ENCODE measurements around the gene MTMR11. TPM values are rescaled to one million over a fixed set of nuclear protein-coding genes. Genes with fewer than 3 reads are reported as not detected.

MTMR11 gene, protein sequence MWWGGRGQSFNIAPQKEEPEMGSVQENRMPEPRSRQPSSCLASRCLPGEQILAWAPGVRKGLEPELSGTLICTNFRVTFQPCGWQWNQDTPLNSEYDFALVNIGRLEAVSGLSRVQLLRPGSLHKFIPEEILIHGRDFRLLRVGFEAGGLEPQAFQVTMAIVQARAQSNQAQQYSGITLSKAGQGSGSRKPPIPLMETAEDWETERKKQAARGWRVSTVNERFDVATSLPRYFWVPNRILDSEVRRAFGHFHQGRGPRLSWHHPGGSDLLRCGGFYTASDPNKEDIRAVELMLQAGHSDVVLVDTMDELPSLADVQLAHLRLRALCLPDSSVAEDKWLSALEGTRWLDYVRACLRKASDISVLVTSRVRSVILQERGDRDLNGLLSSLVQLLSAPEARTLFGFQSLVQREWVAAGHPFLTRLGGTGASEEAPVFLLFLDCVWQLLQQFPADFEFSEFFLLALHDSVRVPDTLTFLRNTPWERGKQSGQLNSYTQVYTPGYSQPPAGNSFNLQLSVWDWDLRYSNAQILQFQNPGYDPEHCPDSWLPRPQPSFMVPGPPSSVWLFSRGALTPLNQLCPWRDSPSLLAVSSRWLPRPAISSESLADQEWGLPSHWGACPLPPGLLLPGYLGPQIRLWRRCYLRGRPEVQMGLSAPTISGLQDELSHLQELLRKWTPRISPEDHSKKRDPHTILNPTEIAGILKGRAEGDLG
- total RNA-seq (2021; ENCODE audit: unreplicated experiment) (10.5 TPM), Bru-seq, nascent RNA (percentile 44 among the genes with signal in this experiment), BruChase-seq, experiment 1, labeled RNA remaining after a 6-hour chase (percentile 74 among the genes with signal in this experiment), BruChase-seq, experiment 2, labeled RNA remaining after a 2-hour chase (percentile 70 among the genes with signal in this experiment)
- polyA plus RNA-seq (2012): 11.6 and 12.3 TPM in 2 replicates
- long read RNA-seq, partial matches to known transcripts: 0 of 8 reads
- long read RNA-seq, other reads (novel, unspliced or antisense): 6 of 8 reads

GRCh38 chr1:149936170-149936991 is at the start of gene MTMR11:
TSS of gene MTMR11 (minus strand) at chr1:149936879. CDS start at chr1:149936647, 232 bp downstream.
- Histone ChIP-seq H3K79me2 (ENCODE audit: insufficient read depth, low read length) (no peaks in the 10 kb centered on the region), H2AFZ (ENCODE audit: low read depth, low read length, poor library complexity, severe bottlenecking) (peak within 1 kb of the TSS; percentile 15), H4K20me1 (ENCODE audit: insufficient read depth) (no peaks in the 10 kb centered on the region), H3K9me2 (ENCODE audit: insufficient read depth) (no peaks in the 10 kb centered on the region), H3K27ac (ENCODE audit: low read depth, low read length) (peak within 1 kb of the TSS; percentile 89), H3K4me3 (replicated peaks in 1 of 2; ENCODE audit: low read depth in 1 of 2, low read length in 2 of 2) (peak within 1 kb of the TSS; percentile 64 to 66), H3K9ac (ENCODE audit: low read length) (peak within 1 kb of the TSS; percentile 67), H3K36me3 (ENCODE audit: control insufficient read depth in 1 of 2, insufficient read depth in 2 of 2, low read length in 2 of 2) (no peaks in the 10 kb centered on the region), H3K4me2 (ENCODE audit: low read length) (peak within 1 kb of the TSS; percentile 90), H3K27me3 (ENCODE audit: insufficient read depth, low read length) (no peaks in the 10 kb centered on the region), H3K9me3 (ENCODE audit: control insufficient read depth in 1 of 2, insufficient read depth in 1 of 2, low read depth in 1 of 2, low read length in 2 of 2) (no peaks in the 10 kb centered on the region), H3K4me1 (ENCODE audit: control insufficient read depth in 1 of 2, insufficient read depth in 2 of 2, low read length in 2 of 2) (peaks cover 39 to 63% of the 10 kb centered on the region in 2 experiments)
- ChIA-PET POLR2A (interaction anchor here (0.7 to 4.2 kb wide), 3 partner anchors 8 to 49 kb away, joined by 4 to 43 read pairs (median 23); a partner anchor contains a TSS), RAD21 (ENCODE audit: low non-redundant PET in 1 of 2, low total read pairs in 2 of 2, uncharacterized antibody in 2 of 2, unreplicated experiment in 2 of 2) (no interaction called here), CTCF (interaction anchor here (1.7 kb wide), 1 partner anchor 250 kb away, joined by 8 read pairs; no protein-coding TSS in a partner anchor)
- intact Hi-C loops (cut with micrococcal nuclease): loop anchor here (5.0 kb wide), 1 partner anchor 76 kb away; the partner anchor contains the start of gene OTUD7B
- DNase-seq (ENCODE audit: low read depth, low spot score): no peak
- no TSS peak for BruUV-seq (replicated peaks)
- TF ChIP-seq ATF3 (IDR thresholded peaks at IDR 0.05) (no peak), RAD21 (IDR thresholded peaks at IDR 0.05; ENCODE audit: low read depth) (no peak), EZH2phosphoT487 (IDR thresholded peaks at IDR 0.05; ENCODE audit: borderline replicate concordance) (no peak), CBX3 (IDR thresholded peaks at IDR 0.05; ENCODE audit: low read depth) (no peak), JUND (IDR thresholded peaks at IDR 0.05) (no peak), SRF (IDR thresholded peaks at IDR 0.05; ENCODE audit: low read depth) (no peak), TCF7L2 (IDR thresholded peaks at IDR 0.05; ENCODE audit: borderline replicate concordance, extremely low read depth, insufficient read depth, insufficient read length) (peak; percentile 55), ELF1 (IDR thresholded peaks at IDR 0.05; ENCODE audit: borderline replicate concordance, low read depth) (no peak), ZNF274 (IDR thresholded peaks at IDR 0.05; ENCODE audit: low read depth, low read length) (no peak), SIN3A (IDR thresholded peaks at IDR 0.05; ENCODE audit: low read depth) (no peak), ZBTB33 (IDR thresholded peaks at IDR 0.05; ENCODE audit: extremely low read depth, insufficient replicate concordance, low read length) (no peak)
- TF ChIP-seq, protein P1, sequence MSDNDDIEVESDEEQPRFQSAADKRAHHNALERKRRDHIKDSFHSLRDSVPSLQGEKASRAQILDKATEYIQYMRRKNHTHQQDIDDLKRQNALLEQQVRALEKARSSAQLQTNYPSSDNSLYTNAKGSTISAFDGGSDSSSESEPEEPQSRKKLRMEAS (IDR thresholded peaks at IDR 0.05): peak; percentile 16; the same call in 1 of the 2 replicates
- ATAC-seq: peak; percentile 60

Data from HCT116 (cell line).